SW480 (cell line): ENCODE measurements around the gene STK26.
"Not testable (repeated sequence)": the region's sequence is repeated elsewhere in the genome, so short reads cannot be mapped to it uniquely, and the experiment has no call there.

Source experiments
- DNase-seq: peaks from one replicate; pipeline ENCODE4 v3.0.0-alpha.2; 2016; ENCODE audit warnings: low spot score

Gene STK26

DNA sequence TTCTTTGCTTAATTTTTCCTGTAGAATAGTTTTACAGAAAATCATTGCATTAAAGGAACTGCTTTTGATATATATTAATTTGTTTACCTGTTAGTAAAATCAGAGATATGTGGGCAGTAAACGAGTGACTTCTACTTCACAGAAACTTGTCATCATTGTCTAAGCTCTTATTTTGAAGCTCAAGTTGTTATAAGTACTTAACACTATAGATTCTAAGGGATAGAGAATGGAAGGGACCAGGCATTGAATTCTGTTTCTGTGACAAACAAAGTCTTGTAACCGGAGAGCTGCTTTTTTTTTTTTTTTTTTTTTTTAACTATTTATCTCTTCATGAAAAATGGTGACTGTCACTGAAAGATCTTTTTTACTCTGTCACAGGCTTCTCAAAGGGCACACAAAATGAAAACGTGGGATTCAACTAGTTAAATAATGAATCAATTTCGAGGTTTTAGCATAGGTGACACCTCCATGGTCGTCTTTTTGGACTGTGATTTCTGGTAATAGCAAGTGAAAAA lies 14.4 kb downstream of the STK26 start:
- DNase-seq: no peak

GRCh38 chrX:132040066-132040465 lies 17.0 kb downstream of the STK26 start:
- no peak for DNase-seq

DNA sequence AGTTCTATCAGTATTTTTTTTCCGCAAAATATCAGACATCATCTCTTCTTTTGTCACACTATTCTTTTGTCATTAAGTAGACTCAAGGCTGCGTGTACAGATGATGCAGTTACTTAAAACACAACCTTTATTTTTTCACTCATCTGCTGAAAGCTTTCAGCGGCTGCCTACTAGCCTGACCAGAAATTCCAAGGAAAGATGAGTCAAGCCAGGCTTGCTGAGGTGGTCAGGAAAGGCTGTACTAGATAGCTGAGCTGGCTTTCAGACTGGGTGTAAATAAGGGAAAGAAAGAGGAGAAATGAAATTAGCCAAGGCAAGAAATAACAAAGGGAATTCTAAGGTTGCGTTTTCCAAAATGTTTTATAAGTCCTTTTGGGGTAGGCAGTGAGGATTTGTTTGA lies 17.9 kb downstream of the STK26 start:
- no peak for DNase-seq

- DNase-seq: no peak
Measured at GRCh38 chrX:132043977-132044376, 20.9 kb downstream of the STK26 start.

DNA sequence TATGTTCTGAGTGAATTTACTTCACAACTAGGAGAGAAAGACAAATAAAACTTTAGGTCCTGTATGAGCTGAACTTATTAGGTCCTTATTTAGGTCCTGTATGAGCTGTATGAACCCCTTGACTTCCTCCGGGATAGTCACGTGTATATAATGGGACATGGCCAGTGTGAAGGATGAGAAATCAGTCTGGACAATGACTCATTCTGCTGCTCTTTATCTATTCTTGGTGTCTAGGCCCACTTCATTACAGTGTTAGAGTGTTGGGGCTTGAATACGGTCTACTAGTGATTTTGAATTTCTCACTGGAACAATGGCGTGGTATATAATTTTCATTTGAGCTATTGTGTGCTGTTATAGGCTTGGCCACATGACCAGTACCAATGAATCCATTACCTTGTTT lies 21.9 kb downstream of the STK26 start:
- no peak for DNase-seq

GRCh38 chrX:132045456-132045855 lies 22.4 kb downstream of the STK26 start:
- DNase-seq: no peak

GRCh38 chrX:132046533-132046932 lies 23.4 kb downstream of the STK26 start:
- no peak for DNase-seq

DNA sequence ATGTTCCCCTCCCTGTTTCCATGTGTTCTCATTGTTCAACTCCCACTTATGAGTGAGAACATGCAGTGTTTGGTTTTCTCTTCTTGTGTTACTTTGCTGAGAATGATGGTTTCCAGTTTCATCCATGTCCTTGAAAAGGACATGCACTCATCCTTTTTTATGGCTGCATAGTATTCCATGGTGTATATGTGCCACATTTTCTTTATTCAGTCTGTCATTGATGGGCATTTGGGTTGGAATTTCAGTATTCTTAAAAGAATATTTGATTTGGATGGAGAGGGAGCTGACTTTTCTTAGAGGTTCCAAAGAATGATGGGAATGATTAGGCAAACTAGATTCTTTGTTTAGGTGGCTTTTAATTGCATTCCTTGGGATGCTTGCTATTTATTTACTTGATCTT lies 28.7 kb downstream of the STK26 start:
- DNase-seq: not testable (repeated sequence)

DNA sequence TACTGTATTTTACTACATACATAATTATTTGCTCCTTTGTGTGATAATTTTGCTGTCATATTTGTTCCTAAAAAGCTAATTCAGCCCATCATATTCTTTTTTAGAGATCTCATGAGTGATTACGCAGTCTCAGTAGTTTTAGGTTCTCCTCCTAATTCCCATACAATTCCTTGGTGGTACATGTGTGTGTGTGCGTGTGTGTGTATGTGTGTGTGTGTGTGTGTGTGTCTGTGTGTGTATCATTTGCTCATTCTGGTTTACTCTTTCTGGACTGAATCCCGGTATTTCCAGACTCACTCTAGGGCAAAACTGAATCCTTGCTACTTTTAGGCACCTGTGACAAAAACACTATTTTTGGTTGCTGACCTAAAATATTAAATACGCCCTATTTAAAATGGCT lies 34.9 kb downstream of the STK26 start:
- DNase-seq: no peak

- DNase-seq: no peak
Measured at GRCh38 chrX:132058975-132059374, 35.9 kb downstream of the STK26 start.

DNA sequence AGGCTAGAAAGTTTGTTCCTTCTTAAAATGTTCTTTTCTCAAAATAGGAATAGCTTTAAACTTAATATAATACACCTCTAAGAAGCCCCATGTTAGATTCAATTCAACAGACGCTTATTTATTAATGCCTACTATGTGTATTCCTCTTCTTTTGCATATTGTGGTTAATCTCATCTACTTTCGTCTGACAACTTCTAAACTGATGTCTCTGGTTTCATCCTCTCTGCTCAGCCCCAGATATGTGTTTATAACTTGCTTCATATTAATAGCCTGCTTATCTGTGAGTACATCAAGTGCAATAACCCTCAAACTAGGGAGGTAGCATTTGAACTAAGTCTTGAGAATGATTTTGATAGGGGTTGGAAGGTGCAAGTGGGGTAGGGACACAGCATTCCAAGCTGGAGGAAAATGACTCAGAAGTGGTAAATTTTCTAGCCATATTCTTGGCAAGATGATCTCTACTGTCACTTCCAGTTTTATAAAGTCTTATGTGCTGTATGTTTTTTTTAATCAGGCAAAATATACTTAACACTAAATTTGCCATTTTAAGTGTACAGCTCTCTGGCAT lies 37.0 kb downstream of the STK26 start:
- no peak for DNase-seq

GRCh38 chrX:132063334-132063733 lies 40.2 kb downstream of the STK26 start:
- DNase-seq: no peak

DNA sequence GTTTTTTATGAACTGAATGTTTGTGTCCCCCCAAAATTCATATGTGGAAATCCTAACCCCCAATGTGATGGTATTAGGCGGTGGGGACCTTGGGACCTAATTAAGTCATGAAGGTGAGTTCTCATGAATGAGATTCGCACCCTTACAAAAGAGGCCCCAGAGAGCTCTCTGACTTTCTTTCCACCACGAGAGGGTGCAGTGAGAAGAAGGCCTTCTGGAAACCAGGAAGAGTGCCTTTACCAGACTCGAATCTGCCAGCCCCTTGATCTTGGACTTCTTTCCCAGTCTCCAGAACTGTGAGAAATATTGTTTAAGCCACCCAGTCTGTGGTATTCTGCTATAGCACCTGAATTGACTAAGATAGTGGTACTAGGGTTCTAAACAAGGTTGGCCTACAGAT lies 40.8 kb downstream of the STK26 start:
- no peak for DNase-seq

DNA sequence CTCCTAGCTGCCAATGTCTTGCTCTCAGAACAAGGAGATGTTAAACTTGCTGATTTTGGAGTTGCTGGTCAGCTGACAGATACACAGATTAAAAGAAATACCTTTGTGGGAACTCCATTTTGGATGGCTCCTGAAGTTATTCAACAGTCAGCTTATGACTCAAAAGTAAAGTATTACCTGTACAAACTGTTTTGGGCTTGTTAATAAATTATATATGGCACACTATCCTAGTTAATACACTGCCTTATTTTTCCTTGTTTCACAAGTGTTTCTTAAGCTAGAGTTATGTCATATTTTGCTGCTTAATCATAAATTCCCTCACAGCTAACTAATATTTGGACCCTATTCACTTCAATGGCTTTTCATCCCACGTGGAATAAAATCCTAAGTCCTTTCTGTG lies 45.3 kb downstream of the STK26 start:
- DNase-seq: no peak

DNA sequence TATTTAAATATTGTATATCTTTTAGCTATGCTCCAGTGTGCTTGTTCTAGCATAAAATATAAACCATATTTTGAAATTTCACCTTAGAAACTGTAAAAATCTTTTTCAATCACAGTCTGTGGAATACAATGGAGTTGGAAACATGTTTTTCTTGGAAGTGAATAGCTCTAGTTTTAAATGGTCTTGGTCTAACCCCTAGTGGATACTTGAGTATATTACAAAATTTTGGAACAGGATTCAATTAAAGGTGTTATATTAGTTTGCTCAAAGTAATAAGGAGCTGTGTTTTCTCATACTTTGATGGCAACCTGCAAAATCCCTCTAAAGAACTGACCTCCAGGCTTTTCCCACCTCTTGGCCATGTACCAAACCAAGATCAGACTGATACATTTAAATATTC lies 48.2 kb downstream of the STK26 start:
- peak; percentile 36 for DNase-seq

DNA sequence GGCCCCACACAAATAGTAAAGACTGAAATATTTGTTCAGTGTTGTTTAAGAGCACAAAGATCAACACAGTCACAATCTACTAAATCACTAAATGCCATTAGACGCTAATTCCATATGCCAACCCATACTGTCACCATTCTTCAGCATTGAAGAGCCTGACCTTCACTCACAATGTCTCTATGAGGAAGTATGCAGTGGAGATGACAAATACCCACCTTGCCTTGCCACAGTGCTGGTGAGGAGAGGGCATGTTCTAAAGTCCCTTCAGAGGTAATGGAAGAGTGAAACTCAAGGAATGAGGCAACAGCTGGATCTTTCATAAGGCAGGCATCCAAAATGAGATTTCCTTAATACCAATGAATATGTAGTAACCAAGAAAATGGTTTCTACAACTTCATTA lies 54.3 kb downstream of the STK26 start:
- no peak for DNase-seq

- DNase-seq: no peak
Measured at GRCh38 chrX:132077912-132078311, 54.8 kb downstream of the STK26 start.

DNA sequence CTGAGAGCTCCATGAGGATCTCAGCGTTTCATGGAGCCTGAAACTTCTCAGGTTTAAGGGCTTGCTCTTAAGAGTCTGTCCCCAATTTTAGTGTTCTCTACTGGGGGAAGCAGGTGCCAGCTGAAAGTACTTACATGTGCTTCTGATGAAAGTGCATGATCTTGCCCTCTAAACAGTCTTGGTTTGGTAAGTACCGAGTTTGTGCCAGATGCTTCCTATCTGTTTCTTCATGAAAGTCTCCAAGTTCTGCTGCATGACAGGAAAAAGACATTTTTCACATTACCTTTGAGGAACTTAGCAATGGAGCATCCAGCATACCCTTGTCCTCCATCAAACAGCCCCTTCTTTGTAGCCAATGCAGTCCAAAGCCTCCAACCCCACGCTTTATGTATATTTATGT lies 62.7 kb downstream of the STK26 start:
- DNase-seq: no peak

DNA sequence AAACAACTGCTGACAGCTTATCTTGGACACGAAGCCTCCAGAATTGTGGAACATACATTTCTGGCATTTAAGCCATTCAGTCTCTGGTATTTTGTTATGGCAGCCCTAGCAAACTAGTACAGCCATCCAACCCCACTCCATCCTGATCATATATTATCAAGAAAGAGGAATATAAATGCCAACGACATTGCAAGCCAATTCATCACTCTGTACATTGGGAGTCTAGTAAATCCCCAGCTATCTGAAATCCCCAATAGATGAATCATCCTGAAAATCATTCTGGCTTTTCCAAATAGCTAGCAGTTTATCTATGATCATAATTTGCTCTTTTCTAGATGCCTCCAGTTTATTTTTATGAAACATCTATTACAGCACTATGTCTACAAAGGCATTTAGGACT lies 63.6 kb downstream of the STK26 start:
- no peak for DNase-seq

- no peak for DNase-seq
Measured at GRCh38 chrX:132088864-132089263, 65.8 kb downstream of the STK26 start.

- no peak for DNase-seq
Measured at GRCh38 chrX:132090403-132091159, 67.5 kb downstream of the STK26 start.

GRCh38 chrX:132092439-132093065 lies 69.5 kb downstream of the STK26 start:
- peak; percentile 56 for DNase-seq

DNA sequence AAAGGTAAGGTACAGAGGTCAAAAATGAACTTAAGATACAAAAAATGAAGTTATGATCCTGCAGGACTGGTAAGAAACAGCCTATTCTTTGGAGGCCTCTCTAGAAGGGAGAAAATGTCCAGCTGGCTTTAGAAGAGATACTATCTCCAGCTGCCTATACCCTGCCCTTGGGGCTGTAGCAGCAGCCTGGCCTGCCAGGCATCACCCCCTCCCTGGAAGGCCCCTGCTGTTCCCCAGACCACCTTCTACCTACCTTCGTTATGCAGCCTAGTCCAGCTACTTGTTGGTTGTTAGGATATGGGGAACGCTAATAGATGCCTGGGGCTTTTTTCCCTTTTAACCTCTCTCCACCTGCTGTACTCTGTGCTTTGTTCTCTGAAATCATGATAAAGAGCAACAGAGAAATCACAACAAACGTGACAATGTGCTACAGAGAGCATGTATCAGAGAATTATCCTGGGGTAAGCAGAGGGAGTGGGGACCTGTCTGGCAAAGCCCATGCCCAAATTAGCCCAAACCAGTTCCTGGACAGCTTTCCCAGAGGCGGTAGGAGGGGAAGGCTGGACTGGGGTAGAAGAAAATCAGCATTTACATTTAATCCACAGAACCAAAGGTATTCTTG lies 70.2 kb downstream of the STK26 start:
- no peak for DNase-seq
